Uterus (tissue), 2 donors: ENCODE results near the gene TSPAN5.

ENCODE experiments used
- POLR2A ChIP-seq, 2 donors: fragments of 450-650 bp; IDR thresholded peaks; one replicate each; pipeline ENCODE4 v1.6.1; 2016; ENCODE audit warnings: antibody characterized with exemption in 2 of 2, mild to moderate bottlenecking in 1 of 2, moderate library complexity in 1 of 2
- TF ChIP-seq, protein P1 (sequence below), 4 experiments: fragments of 200-600 bp in 2 of 4; fragments of 450-650 bp in 2 of 4; sonication (generic) in 2 of 4; IDR thresholded peaks; one replicate each; pipeline ENCODE4 v1.5.1; 2016 to 2019; ENCODE audit warnings: antibody characterized with exemption in 4 of 4, mild to moderate bottlenecking in 2 of 4, moderate library complexity in 1 of 4

GRCh38 chr4:98516042-98516440 is 142.4 kb downstream of the TSPAN5 start:
- TF ChIP-seq, protein P1, sequence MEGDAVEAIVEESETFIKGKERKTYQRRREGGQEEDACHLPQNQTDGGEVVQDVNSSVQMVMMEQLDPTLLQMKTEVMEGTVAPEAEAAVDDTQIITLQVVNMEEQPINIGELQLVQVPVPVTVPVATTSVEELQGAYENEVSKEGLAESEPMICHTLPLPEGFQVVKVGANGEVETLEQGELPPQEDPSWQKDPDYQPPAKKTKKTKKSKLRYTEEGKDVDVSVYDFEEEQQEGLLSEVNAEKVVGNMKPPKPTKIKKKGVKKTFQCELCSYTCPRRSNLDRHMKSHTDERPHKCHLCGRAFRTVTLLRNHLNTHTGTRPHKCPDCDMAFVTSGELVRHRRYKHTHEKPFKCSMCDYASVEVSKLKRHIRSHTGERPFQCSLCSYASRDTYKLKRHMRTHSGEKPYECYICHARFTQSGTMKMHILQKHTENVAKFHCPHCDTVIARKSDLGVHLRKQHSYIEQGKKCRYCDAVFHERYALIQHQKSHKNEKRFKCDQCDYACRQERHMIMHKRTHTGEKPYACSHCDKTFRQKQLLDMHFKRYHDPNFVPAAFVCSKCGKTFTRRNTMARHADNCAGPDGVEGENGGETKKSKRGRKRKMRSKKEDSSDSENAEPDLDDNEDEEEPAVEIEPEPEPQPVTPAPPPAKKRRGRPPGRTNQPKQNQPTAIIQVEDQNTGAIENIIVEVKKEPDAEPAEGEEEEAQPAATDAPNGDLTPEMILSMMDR (IDR thresholded peaks at IDR 0.05), result no peak
- no peak for TF ChIP-seq POLR2A (IDR thresholded peaks at IDR 0.05)
